Stimulated activated CD8-positive, alpha-beta memory T cell treated with anti-CD3 and anti-CD28 coated beads, Interleukin-15, amount 100 ng/mL, for 1 hour (primary cell): ENCODE data around the gene ALS2CL.

ENCODE experiments used
- DNase-seq: peaks from one replicate; pipeline ENCODE4 v3.0.0-alpha.2; 2020; ENCODE audit warnings: low read depth

ALS2CL gene

GRCh38 chr3:46664188-46664970, 29.1 kb downstream of the ALS2CL start:
- no peak for DNase-seq

GRCh38 chr3:46663591-46664135, 29.8 kb downstream of the ALS2CL start:
- no peak for DNase-seq

GRCh38 chr3:46662771-46663551, 30.5 kb downstream of the ALS2CL start:
- no peak for DNase-seq

DNA sequence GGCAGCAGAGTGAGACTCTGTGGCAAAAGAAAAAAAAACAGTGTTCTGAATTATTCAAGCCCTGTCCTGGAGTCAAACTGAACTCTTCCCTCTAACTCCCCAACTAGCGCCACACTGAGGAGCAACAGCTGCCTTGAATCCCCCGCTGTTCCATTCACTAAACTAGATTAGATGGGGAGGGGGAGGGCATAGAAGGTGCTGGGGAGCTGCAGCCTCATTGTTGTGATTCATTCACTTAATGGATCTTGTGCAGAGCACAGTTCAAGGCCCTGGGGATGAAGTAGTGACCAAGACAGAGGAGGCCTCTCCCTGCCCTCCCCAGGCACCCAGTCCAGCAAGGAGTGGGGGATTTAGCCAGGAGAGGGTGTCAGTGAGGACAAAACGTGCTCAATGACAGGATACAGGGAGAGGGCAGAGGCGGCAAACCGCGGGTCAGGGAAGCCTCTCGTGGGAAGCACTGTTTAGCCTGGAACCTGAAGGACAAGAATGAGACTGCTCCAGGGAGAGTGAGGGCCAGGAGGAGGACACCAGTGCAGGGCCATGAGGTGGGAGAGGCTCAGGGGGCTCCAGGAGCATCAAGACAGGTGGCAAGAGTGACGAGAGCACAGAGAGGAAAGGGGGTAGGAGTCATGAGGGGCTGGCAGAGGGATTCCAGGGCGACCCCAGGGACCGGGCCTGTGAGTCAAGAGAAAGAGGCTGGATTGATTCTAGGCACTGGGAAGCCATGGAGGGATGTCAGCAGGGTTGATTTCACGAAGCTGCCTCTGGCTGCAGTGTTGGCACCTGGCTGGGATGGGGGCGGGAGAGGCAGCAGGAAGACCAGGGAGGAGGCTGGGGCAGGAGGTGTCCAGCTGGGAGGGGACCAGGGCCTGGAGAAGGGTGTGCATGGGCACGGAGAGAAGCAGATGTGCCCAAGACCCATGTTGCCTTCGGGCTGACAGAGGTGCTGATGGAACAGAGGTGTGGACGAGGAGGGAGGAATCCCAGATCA, 31.4 kb downstream of the ALS2CL start:
- DNase-seq: no peak

GRCh38 chr3:46660543-46661523, 32.6 kb downstream of the ALS2CL start:
- no peak for DNase-seq

- no peak for DNase-seq
Observed at GRCh38 chr3:46660003-46660402, 33.5 kb downstream of the ALS2CL start.

DNA sequence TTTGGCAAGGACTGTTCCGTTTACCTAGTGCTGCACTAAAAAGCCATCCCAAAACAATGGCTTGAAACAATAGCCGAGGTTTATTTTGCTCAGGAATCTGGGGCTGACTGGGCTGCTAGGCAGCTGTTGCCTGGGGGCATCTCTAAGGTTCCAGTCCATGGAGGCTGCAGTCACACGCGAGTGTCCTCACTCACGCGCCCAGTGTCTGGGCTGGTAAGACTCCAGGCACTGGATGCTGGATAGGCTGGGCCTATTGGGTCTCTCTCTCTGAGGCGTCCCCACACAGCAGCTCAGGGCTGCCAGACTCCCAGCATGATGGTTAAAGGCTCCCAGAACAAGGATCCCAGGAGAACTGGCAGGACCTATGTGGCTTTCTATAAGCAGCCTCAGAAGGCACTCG, 34.2 kb downstream of the ALS2CL start:
- no peak for DNase-seq

GRCh38 chr3:46656778-46657556, 36.5 kb downstream of the ALS2CL start:
- no peak for DNase-seq

- DNase-seq: no peak
Observed at GRCh38 chr3:46655271-46655670, 38.2 kb downstream of the ALS2CL start.

DNA sequence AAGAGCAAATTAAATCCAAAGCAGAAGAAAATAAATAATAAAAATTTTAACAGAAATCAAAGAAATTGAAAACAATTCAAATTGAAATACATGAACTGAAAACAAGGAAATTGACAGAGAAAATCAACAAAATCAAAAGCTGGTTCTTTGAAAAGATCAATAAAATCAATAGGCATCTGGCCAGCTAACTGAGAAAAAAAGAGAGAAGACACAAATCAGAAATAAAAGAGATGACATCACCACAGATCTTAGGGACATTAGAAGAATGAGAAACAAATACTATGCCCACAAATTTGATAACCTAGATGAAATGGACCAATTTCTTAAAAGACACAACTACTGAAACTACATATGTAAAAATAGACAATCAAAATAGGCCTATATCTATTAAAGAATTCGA, 42.4 kb downstream of the ALS2CL start:
- no peak for DNase-seq

DNA sequence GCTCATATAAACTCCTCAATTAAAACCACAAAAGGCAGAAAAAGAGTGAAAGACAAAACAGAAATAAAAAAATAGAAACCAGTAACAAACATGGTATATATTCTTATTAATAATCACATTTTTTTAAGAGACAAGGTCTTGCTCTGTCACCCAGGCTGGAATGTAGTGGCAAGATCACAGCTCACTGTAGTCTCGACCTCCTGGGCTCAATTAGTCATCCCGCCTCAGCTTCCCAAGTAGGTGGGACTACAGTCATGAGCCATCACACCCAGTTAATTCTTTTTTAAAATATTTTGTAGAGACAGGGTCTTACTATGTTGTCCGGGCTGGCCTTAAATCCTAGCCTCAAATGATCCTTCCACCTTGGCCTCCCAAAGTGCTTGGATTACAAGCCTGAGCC, 44.0 kb downstream of the ALS2CL start:
- no peak for DNase-seq

DNA sequence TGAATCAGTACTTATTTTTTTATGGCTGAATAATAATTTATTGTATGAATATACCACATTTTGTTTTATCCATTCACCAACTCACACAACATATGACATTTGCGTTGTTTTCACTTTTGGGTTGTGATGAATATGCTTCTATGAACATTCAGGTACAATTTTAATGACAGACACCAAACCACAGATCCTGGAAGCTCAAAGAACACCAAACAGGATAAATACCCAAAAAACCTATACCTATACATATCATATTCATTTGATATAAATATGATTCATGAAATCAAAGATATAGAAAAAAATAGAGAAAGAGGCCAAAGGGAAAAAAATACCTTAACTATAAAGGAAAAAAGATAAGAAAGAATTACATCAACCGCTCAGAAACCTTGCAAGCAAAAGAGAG, 45.4 kb downstream of the ALS2CL start:
- no peak for DNase-seq

- DNase-seq: no peak
Observed at GRCh38 chr3:46646700-46647099, 46.8 kb downstream of the ALS2CL start.

GRCh38 chr3:46643701-46644100, 49.8 kb downstream of the ALS2CL start:
- no peak for DNase-seq

DNA sequence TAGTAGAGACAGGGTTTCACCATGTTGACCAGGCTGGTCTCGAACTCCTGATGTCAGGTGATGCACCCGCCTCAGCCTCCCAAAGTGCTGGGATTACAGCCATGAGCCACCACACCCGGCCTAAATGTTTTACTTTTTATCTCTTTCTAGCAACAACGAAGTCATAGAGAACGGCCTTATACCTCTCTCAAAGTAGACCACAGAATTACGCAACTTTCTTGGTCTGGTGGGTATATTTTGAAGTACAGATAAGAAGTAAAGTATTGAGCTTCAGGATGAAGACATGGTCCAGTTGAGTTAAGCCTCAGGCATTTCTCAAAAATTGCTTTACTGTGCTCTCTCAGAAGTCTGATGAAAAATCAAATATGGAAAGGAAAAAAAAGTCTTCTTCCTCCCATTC, 50.5 kb downstream of the ALS2CL start:
- DNase-seq: no peak

DNA sequence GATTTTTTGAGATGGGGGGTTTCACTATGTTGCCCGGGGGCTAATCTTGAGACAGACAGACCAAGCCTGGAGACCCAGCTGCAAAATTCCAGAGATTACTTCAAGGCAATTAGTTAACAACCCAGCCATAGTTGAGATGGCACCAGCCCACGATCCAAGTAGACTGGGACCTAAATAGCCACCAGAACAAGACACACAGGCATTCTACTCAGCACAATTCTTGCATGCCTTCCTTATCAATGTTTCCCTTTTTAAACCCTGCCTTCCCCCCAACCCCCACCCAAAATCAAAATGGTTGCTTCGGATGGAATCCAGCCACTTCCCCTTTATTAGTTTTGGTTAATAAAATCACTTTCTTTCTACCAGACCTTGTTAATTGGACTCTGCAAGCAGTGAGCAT, 52.6 kb downstream of the ALS2CL start:
- DNase-seq: no peak

GRCh38 chr3:46639221-46639620, 54.3 kb downstream of the ALS2CL start:
- no peak for DNase-seq

GRCh38 chr3:46634856-46635255, 58.6 kb downstream of the ALS2CL start:
- DNase-seq: no peak

- no peak for DNase-seq
Observed at GRCh38 chr3:46632792-46633191, 60.7 kb downstream of the ALS2CL start.
